ENCODE measurements around the gene SPOCK1.

SPOCK1 gene

GRCh38 chr5:137342764-137343163 is 156.4 kb downstream of the SPOCK1 start:
- in situ Hi-C loops (cut with MboI; ENCODE audit: low pct_unique_long_range_greater_than_20kb, low sequenced_read_pairs, unreplicated experiment), result loop anchor here (25.0 kb wide), 1 partner anchor 145 kb away; the partner anchor contains the start of gene SPOCK1
- TF ChIP-seq, protein P1, sequence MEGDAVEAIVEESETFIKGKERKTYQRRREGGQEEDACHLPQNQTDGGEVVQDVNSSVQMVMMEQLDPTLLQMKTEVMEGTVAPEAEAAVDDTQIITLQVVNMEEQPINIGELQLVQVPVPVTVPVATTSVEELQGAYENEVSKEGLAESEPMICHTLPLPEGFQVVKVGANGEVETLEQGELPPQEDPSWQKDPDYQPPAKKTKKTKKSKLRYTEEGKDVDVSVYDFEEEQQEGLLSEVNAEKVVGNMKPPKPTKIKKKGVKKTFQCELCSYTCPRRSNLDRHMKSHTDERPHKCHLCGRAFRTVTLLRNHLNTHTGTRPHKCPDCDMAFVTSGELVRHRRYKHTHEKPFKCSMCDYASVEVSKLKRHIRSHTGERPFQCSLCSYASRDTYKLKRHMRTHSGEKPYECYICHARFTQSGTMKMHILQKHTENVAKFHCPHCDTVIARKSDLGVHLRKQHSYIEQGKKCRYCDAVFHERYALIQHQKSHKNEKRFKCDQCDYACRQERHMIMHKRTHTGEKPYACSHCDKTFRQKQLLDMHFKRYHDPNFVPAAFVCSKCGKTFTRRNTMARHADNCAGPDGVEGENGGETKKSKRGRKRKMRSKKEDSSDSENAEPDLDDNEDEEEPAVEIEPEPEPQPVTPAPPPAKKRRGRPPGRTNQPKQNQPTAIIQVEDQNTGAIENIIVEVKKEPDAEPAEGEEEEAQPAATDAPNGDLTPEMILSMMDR (IDR thresholded peaks at IDR 0.05; ENCODE audit: extremely low read depth, insufficient read depth, missing control alignments), result no peak
- no peak for DNase-seq (ENCODE audit: low spot score)

DNA sequence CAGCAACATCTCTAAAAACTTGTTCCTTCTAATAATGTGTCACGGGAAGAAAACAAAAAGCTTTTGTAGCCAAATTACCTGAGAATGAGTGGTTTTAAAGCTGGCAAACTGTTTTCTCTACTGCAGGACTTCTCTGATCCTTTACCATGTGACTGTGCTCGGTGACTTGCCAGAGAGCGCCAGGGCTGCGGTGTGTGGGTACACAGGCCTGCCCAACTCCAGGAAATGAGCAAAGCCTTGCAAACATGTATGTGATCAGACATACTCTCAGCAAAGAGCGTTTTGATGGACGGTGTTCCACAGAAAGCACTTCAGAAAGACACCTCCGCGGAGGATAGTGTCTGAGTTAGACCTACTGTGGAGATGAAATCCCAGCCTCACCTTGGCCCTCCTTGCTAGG is 157.3 kb downstream of the SPOCK1 start:
- TF ChIP-seq, protein P1 (IDR thresholded peaks at IDR 0.05; ENCODE audit: extremely low read depth, insufficient read depth, missing control alignments), result no peak
- DNase-seq (ENCODE audit: low spot score), result no peak
- in situ Hi-C loops (cut with MboI; ENCODE audit: low pct_unique_long_range_greater_than_20kb, low sequenced_read_pairs, unreplicated experiment), result loop anchor here (25.0 kb wide), 1 partner anchor 145 kb away; the partner anchor contains the start of gene SPOCK1

- in situ Hi-C loops (cut with MboI; ENCODE audit: low pct_unique_long_range_greater_than_20kb, low sequenced_read_pairs, unreplicated experiment), result loop anchor here (25.0 kb wide), 1 partner anchor 146 kb away; the partner anchor contains the start of gene SPOCK1
- no peak for DNase-seq (ENCODE audit: low spot score)
- TF ChIP-seq, protein P1 (IDR thresholded peaks at IDR 0.05; ENCODE audit: extremely low read depth, insufficient read depth, missing control alignments), result no peak
Measured at GRCh38 chr5:137340881-137341280, 158.2 kb downstream of the SPOCK1 start.

GRCh38 chr5:137336565-137337120 is 162.5 kb downstream of the SPOCK1 start:
- DNase-seq (ENCODE audit: low spot score), result no peak
- in situ Hi-C loops (cut with MboI; ENCODE audit: low pct_unique_long_range_greater_than_20kb, low sequenced_read_pairs, unreplicated experiment), result loop anchor here (25.0 kb wide), 1 partner anchor 151 kb away; the partner anchor contains the start of gene SPOCK1
- TF ChIP-seq, protein P1 (IDR thresholded peaks at IDR 0.05; ENCODE audit: extremely low read depth, insufficient read depth, missing control alignments), result no peak

DNA sequence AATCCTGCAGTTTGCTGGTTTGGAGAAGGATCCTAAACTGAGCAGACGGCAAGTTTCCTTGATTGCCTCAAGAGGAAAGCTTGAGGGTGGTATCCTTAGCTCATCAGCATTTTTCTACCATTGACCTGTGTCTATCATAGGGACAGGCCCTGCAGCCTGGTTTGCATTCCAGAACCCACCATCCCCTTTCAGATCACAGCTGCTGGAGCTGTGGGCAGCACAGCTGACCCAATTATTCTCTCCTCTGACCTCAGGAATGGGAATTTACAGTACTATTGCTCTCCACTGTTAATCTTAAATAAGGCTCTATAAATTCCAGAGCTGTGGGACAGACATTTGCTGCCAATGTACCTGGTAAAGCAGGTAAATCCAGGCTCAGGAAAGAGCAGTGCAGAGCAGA is 163.0 kb downstream of the SPOCK1 start:
- no peak for DNase-seq (ENCODE audit: low spot score)
- in situ Hi-C loops (cut with MboI; ENCODE audit: low pct_unique_long_range_greater_than_20kb, low sequenced_read_pairs, unreplicated experiment), result loop anchor here (25.0 kb wide), 1 partner anchor 151 kb away; the partner anchor contains the start of gene SPOCK1
- TF ChIP-seq, protein P1 (IDR thresholded peaks at IDR 0.05; ENCODE audit: extremely low read depth, insufficient read depth, missing control alignments), result no peak

DNA sequence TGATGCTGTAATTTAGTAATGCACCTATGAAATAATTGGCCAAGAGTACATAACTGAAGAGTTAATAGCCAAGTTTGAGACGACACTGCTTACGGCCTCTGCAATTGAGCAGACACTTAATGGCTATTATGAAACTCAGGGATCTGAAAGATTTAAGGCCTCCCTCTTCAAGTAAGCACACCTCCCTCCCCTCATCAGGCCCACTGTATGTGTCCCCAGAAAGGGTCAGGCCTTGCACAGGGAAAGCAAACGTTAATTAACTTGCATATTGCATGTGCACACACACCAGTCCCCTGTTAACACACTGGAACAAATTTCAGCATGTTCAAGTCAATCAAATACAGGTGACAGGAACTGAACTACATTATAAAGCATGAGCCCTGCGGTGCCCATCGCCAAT is 163.6 kb downstream of the SPOCK1 start:
- TF ChIP-seq, protein P1 (IDR thresholded peaks at IDR 0.05; ENCODE audit: extremely low read depth, insufficient read depth, missing control alignments), result no peak
- DNase-seq (ENCODE audit: low spot score), result no peak
- in situ Hi-C loops (cut with MboI; ENCODE audit: low pct_unique_long_range_greater_than_20kb, low sequenced_read_pairs, unreplicated experiment), result loop anchor here (25.0 kb wide), 1 partner anchor 152 kb away; the partner anchor contains the start of gene SPOCK1
